Neural cell (in vitro differentiated cells): ENCODE measurements around the gene ZNF559. TPM values are rescaled to one million over a fixed set of nuclear protein-coding genes. Genes with fewer than 3 reads are reported as not detected.
A peak's percentile ranks its signal among the peaks of the same experiment; 100 is the strongest.
"Not testable (repeated sequence)": the region's sequence is repeated elsewhere in the genome, so short reads cannot be mapped to it uniquely, and the experiment has no call there.

Experiments used
- H2AFZ ChIP-seq: fragments of 200-600, 300-800 bp; sonication (generic), shearing (Covaris generic); 2 replicates; pipeline ENCODE4 v1.6.0; 2014; ENCODE audit warnings: low read depth, mild to moderate bottlenecking, antibody characterized with exemption, low read length, moderate library complexity
- H3F3A ChIP-seq: fragments of 200-600 bp; shearing (Covaris generic); 2 replicates; pipeline ENCODE4 v1.6.1; 2016; ENCODE audit warnings: mild to moderate bottlenecking, moderate library complexity, mixed read lengths, antibody characterized with exemption, low read length; ENCODE audit not compliant: insufficient read depth, poor library complexity, severe bottlenecking
- H3K27ac ChIP-seq: fragments of 200-600, 300-800 bp; sonication (generic), shearing (Covaris generic); 2 replicates; pipeline ENCODE4 v1.5.1; 2014; ENCODE audit warnings: mild to moderate bottlenecking, low read length, moderate library complexity
- H3K27me3 ChIP-seq: fragments of 300-800, 200-600 bp; sonication (generic), shearing (Covaris generic); 2 replicates; pipeline ENCODE4 v1.6.0; 2014; ENCODE audit warnings: mild to moderate bottlenecking, low read depth, low read length, moderate library complexity; ENCODE audit not compliant: insufficient read depth
- H3K36me3 ChIP-seq: fragments of 300-800, 200-600 bp; sonication (generic), shearing (Covaris generic); 2 replicates; pipeline ENCODE4 v1.5.1; 2014; ENCODE audit warnings: mild to moderate bottlenecking, antibody characterized with exemption, low read length, moderate library complexity; ENCODE audit not compliant: insufficient read depth
- H3K4me2 ChIP-seq: fragments of 300-800, 200-600 bp; sonication (generic), shearing (Covaris generic); 2 replicates; pipeline ENCODE4 v1.6.0; 2014; ENCODE audit warnings: mild to moderate bottlenecking, low read length
- H3K4me3 ChIP-seq: fragments of 300-800, 200-600 bp; sonication (generic), shearing (Covaris generic); 2 replicates; pipeline ENCODE4 v1.5.1; 2014; ENCODE audit warnings: mild to moderate bottlenecking, low read length, moderate library complexity
- H3K79me2 ChIP-seq: fragments of 200-600 bp; shearing (Covaris generic); replicated peaks from 2 replicates; pipeline ENCODE4 v1.6.0; 2014; ENCODE audit warnings: mild to moderate bottlenecking, low read length, moderate library complexity; ENCODE audit not compliant: insufficient read depth
- H3K9ac ChIP-seq: fragments of 300-800, 200-600 bp; sonication (generic), shearing (Covaris generic); 2 replicates; pipeline ENCODE4 v1.6.1; 2016; ENCODE audit warnings: mild to moderate bottlenecking, low read length, mixed read lengths
- H3K9me2 ChIP-seq: fragments of 200-600 bp; shearing (Covaris generic); 2 replicates; pipeline ENCODE4 v1.6.1; 2016; ENCODE audit warnings: mild to moderate bottlenecking, low read length, mixed read lengths; ENCODE audit not compliant: insufficient read depth
- H3K9me3 ChIP-seq: fragments of 200-600, 300-800 bp; sonication (generic), shearing (Covaris generic); 2 replicates; pipeline ENCODE4 v1.6.1; 2016; ENCODE audit warnings: mild to moderate bottlenecking, mixed run types, low read length, moderate library complexity, mixed read lengths
- H4K20me1 ChIP-seq: fragments of 200-600 bp; shearing (Covaris generic); 2 replicates; pipeline ENCODE4 v1.6.1; 2016; ENCODE audit warnings: mild to moderate bottlenecking, mixed run types; ENCODE audit not compliant: insufficient read depth
- EP300 ChIP-seq: fragments of 450-650 bp; conservative IDR thresholded peaks from 2 replicates; pipeline ENCODE4 v1.6.1; 2014; ENCODE audit warnings: antibody characterized with exemption, mild to moderate bottlenecking, moderate library complexity; ENCODE audit not compliant: poor library complexity, severe bottlenecking
- EZH2 ChIP-seq: fragments of 200-600, 300-800 bp; shearing (Covaris generic), sonication (generic); IDR thresholded peaks from 2 replicates; pipeline ENCODE4 v1.6.1; 2014; ENCODE audit warnings: antibody characterized with exemption, low read length, borderline replicate concordance, mild to moderate bottlenecking; ENCODE audit not compliant: insufficient read depth, poor library complexity, severe bottlenecking
- MXI1 ChIP-seq: fragments of 450-650 bp; conservative IDR thresholded peaks from 2 replicates; pipeline ENCODE4 v1.6.1; 2014; ENCODE audit warnings: antibody characterized with exemption, mild to moderate bottlenecking; ENCODE audit not compliant: poor library complexity, severe bottlenecking
- POLR2AphosphoS5 ChIP-seq: IDR thresholded peaks from 2 replicates; pipeline ENCODE4 v1.6.1; 2012
- RAD21 ChIP-seq: fragments of 450-650 bp; conservative IDR thresholded peaks from 2 replicates; pipeline ENCODE4 v1.6.1; 2014; ENCODE audit warnings: antibody characterized with exemption, mild to moderate bottlenecking, moderate library complexity
- SMC3 ChIP-seq: fragments of 450-650 bp; conservative IDR thresholded peaks from 2 replicates; pipeline ENCODE4 v1.6.1; 2014; ENCODE audit warnings: antibody characterized with exemption, mild to moderate bottlenecking, moderate library complexity; ENCODE audit not compliant: poor library complexity
- TAF1 ChIP-seq: IDR thresholded peaks from 2 replicates; pipeline ENCODE4 v1.6.1; 2012; ENCODE audit warnings: low read depth
- polyA minus RNA-seq: library from RNA; depleted of rRNA, polyadenylated mRNA; stranded (reverse); fragments of >200 nt; gene quantifications from 2 replicates; pipeline ENCODE4 v1.2.3, GENCODE V29; 2014
- polyA plus RNA-seq: library from polyadenylated mRNA; depleted of rRNA; stranded (reverse); fragments of >200 nt; gene quantifications from 2 replicates; pipeline ENCODE4 v1.2.3, GENCODE V29; 2014
- TF ChIP-seq, protein P1 (sequence below): fragments of 450-650 bp; IDR thresholded peaks from 2 replicates; pipeline ENCODE4 v1.5.1; 2014; ENCODE audit warnings: antibody characterized with exemption, mild to moderate bottlenecking, moderate library complexity; ENCODE audit not compliant: poor library complexity, severe bottlenecking
- TF ChIP-seq, protein P2 (sequence below): IDR thresholded peaks from 2 replicates; pipeline ENCODE4 v1.6.1; 2012; ENCODE audit warnings: borderline replicate concordance

Gene ZNF559
- polyA plus RNA-seq, result 50.4 and 57.7 TPM in 2 replicates
- polyA minus RNA-seq, result 99.0 and 101 TPM in 2 replicates

DNA sequence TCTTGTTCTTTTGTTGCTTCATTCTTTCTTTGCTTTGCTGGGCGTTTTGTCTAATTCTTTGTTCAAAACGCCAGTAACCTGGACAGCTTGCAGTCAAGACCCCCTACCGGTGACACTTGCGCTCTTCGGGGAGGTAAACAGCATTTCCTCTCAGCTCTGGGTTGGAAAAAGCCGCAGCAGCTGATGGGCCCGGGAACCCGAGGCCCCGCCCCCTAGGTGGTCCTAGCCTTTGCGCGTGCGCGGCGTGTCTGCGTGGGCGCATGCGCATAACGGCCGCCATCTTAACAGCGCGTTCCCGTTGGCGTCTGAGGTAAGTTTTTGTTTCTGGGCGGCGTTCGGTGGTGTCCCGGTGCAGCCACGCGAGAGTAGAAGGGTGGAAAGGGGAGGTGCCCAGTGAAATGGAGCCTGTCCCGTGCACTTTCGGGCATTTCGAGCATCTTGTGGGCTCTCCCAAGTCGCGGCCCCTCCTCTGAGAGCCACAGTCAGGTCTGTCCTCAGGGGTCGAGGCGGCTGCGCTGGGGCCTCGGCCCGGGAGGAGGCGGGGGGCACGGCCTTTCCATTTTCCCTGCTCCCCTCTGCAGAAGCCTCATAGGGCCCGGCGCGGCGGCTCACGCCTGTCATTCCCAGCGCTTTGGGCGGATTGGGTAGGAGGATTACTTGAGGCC lies at the start of gene ZNF559:
Gene ZNF559, plus strand, starts transcription at position 261 of the 665 bp plus-strand sequence. CDS start 14,371 bp downstream, outside the sequence.
- Histone ChIP-seq H3K79me2 (peaks cover 44% of the 10 kb centered on the region), H3K4me2 (peak within 1 kb of the TSS; percentile 73), H2AFZ (peak within 1 kb of the TSS; percentile 59), H3F3A (peaks cover 3% of the 10 kb centered on the region), H3K4me3 (peak within 1 kb of the TSS; percentile 86), H3K9me3 (peaks cover 12% of the 10 kb centered on the region), H3K9ac (peak within 1 kb of the TSS; percentile 89), H3K36me3 (no peaks in the 10 kb centered on the region), H3K9me2 (no peaks in the 10 kb centered on the region), H3K27me3 (no peaks in the 10 kb centered on the region), H3K27ac (peak within 1 kb of the TSS; percentile 90), H4K20me1 (no peaks in the 10 kb centered on the region)
- TF ChIP-seq SMC3 (peak; percentile 56), EZH2 (no peak), POLR2AphosphoS5 (peak; percentile 90), EP300 (peak; percentile 31), TAF1 (peak; percentile 41), MXI1 (peak; percentile 72), RAD21 (peak; percentile 46)
- TF ChIP-seq, protein P1, sequence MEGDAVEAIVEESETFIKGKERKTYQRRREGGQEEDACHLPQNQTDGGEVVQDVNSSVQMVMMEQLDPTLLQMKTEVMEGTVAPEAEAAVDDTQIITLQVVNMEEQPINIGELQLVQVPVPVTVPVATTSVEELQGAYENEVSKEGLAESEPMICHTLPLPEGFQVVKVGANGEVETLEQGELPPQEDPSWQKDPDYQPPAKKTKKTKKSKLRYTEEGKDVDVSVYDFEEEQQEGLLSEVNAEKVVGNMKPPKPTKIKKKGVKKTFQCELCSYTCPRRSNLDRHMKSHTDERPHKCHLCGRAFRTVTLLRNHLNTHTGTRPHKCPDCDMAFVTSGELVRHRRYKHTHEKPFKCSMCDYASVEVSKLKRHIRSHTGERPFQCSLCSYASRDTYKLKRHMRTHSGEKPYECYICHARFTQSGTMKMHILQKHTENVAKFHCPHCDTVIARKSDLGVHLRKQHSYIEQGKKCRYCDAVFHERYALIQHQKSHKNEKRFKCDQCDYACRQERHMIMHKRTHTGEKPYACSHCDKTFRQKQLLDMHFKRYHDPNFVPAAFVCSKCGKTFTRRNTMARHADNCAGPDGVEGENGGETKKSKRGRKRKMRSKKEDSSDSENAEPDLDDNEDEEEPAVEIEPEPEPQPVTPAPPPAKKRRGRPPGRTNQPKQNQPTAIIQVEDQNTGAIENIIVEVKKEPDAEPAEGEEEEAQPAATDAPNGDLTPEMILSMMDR, result peak; percentile 85
- TF ChIP-seq, protein P2, sequence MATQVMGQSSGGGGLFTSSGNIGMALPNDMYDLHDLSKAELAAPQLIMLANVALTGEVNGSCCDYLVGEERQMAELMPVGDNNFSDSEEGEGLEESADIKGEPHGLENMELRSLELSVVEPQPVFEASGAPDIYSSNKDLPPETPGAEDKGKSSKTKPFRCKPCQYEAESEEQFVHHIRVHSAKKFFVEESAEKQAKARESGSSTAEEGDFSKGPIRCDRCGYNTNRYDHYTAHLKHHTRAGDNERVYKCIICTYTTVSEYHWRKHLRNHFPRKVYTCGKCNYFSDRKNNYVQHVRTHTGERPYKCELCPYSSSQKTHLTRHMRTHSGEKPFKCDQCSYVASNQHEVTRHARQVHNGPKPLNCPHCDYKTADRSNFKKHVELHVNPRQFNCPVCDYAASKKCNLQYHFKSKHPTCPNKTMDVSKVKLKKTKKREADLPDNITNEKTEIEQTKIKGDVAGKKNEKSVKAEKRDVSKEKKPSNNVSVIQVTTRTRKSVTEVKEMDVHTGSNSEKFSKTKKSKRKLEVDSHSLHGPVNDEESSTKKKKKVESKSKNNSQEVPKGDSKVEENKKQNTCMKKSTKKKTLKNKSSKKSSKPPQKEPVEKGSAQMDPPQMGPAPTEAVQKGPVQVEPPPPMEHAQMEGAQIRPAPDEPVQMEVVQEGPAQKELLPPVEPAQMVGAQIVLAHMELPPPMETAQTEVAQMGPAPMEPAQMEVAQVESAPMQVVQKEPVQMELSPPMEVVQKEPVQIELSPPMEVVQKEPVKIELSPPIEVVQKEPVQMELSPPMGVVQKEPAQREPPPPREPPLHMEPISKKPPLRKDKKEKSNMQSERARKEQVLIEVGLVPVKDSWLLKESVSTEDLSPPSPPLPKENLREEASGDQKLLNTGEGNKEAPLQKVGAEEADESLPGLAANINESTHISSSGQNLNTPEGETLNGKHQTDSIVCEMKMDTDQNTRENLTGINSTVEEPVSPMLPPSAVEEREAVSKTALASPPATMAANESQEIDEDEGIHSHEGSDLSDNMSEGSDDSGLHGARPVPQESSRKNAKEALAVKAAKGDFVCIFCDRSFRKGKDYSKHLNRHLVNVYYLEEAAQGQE, result peak; percentile 55

DNA sequence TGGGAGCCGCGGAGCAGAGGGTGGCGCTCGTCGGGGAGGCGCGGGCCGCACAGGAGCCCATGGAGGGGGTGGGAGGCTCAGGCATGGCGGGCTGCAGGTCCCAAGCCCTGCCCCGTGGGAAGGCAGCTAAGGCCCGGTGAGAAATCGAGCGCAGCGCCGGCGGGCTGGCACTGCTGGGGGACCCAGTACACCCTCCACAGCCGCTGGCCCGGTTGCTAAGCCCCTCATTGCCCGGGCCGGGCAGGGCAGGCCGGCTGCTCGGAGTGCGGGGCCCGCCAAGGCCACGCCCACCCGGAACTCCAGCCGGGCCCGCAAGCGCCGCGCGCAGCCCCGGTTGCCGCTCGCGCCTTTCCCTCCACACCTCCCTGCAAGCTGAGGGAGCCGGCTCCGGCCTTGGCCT lies 40.5 kb upstream of the ZNF559 start:
- not testable (repeated sequence) for H2AFZ ChIP-seq, H3K9me2 ChIP-seq, H3K9me3 ChIP-seq, H3K4me3 ChIP-seq, H3K79me2 ChIP-seq, H4K20me1 ChIP-seq, H3K36me3 ChIP-seq, H3K9ac ChIP-seq, H3F3A ChIP-seq, H3K27me3 ChIP-seq, H3K4me2 ChIP-seq, H3K27ac ChIP-seq
